NCI-H1048 (cell line): ENCODE results near the gene ABAT.

ENCODE experiments used
- DNase-seq: peaks from one replicate; lab custom pipeline; 2025; lab: John Stamatoyannopoulos, UW

The ABAT gene

DNA sequence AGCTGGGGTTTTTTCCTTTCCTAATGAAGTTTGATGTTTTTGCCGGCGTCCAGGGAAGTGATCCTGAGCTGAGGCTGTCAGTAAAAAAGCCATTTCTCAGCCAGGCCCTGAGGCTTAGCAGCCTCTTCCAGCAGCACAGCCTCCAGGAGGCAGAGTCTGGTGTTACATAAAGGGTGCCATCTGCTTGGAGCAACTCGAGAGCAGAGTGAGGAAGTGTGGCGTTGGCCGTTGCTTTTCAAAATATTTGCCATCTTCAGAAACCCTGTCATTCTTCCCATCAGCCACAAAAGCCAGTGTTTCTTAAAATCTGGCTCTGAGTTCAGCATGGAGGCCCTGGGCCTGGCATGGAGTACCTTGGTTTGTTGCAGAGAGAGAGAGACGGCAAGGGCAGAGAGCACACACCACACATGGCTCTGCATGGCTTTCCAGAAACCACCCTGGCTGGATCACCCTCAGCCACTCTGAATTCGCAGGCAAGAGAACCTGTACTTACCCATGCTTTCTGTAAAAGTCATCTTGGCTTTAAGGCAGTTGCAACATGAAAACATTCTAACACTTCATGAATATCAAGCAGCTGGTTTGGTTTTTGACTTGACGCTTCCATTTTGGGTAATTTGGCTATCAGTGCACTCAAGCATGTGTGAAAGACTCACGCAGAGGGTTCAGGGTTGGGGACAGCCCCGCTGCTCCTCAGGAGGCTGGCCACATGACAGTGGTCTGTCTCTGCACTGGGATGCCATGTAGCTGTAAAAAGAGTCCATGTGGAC lies 144.3 kb downstream of the ABAT start:
- no peak for DNase-seq

DNA sequence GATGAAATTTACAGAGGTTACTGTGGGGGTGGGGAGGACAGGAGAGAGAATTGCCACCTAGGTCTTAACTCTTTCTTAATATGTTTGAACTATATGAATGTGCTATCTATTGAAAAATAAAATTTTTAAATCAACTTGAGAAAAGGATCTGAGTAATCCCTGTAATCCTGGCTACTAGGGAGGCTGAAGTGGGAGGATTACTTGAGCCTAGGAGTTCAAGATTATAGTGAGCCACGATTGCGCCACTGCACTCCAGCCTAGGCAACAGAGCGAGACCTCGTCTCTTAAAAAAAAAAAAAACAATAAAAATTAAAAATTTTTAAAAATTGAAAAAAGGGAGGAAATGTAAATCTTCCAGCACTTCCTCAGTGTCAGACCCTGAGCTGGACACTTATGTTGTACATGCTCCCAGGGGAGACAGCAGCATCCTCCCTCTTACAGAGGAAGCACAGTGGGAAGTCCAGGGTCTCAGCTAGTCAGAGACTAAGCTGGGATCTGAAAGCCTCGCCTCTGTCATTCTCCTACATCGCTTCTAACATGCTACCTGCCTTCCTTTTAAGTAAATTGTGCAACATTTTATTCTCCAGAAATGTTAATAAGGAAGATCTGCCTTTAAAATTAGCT lies 145.1 kb downstream of the ABAT start:
- DNase-seq = no peak

DNA sequence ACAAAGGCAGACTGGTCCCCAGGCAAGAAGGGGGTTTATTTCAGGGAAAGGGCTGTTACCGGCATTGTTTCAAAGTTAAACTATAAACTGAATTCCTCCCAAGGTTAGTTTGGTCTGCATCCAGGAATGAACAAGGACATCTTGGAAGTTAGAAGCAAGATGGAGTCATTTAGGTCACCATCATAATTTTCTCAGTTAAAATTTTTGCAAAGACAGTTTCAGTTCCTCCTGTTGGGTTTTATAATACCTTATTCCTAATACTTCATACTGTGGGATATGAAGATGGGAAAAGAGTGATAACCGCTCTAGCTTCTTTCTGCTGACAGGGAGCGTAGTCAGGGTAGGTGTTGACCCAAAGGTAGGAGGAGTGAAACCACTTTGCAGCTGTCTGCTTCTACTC lies 148.0 kb downstream of the ABAT start:
- DNase-seq = no peak

DNA sequence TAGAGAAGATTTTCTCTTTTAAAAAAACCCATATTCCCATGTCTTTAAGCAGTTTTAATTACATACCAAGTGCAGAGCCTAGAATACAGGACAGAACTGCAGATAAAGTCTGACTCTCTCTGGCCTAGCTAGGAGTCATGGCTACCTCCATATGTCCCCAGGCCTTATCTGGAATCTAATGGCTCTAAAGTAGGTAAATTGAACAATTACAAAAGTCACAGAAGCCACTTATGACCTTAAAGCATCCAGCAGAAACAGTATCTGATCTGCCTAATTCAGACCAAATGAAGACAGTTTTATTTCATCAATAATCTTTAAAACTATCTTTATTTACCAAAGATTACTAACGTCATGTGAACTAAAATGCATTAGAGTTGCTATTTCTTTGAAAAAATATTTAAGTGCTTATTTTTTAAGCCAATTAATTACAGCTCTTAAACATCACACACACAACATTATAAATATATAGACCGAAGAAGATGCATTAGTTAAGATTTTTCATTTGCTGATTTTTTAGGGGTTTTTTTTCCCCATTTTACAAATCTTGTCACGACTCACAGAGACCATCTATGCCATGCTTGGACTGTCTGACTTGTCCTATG lies 152.0 kb downstream of the ABAT start:
- DNase-seq = no peak

- DNase-seq = no peak
These were observed 154.2 kb downstream of the ABAT start for GRCh38 chr16:8828541-8829165.

DNA sequence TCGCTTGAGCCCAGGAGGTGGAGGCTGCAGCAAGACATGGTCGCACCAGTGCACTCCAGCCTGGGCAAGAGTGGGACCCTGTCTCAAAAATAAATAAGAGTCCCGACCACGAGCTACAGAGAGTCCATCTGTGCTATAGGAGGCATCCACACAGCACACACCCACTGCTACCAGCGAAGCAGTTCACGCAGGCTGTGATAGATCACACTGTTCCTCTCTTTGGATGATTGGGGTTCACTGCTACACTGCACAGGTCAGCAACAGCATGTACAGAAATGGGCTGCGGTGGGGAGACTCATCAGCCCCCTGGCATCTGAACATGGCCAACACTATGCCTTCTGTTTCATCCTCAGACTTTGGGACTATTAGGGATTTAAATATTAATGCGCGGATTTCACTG lies 157.0 kb downstream of the ABAT start:
- DNase-seq = no peak

GRCh38 chr16:8831871-8832716 lies 157.7 kb downstream of the ABAT start:
- DNase-seq = no peak

- DNase-seq = no peak
These were observed 158.3 kb downstream of the ABAT start for GRCh38 chr16:8832717-8833105.
